IPS DF 4.7 (cell line): ENCODE results near the gene NTPCR.
"Not testable (repeated sequence)": the region's sequence is repeated elsewhere in the genome, so short reads cannot be mapped to it uniquely, and the experiment has no call there.

Experiments
- DNase-seq: peaks from one replicate; pipeline ENCODE4 v3.0.0-alpha.2; 2013; ENCODE audit warnings: low spot score; ENCODE audit errors: extremely low read depth

Gene NTPCR

DNA sequence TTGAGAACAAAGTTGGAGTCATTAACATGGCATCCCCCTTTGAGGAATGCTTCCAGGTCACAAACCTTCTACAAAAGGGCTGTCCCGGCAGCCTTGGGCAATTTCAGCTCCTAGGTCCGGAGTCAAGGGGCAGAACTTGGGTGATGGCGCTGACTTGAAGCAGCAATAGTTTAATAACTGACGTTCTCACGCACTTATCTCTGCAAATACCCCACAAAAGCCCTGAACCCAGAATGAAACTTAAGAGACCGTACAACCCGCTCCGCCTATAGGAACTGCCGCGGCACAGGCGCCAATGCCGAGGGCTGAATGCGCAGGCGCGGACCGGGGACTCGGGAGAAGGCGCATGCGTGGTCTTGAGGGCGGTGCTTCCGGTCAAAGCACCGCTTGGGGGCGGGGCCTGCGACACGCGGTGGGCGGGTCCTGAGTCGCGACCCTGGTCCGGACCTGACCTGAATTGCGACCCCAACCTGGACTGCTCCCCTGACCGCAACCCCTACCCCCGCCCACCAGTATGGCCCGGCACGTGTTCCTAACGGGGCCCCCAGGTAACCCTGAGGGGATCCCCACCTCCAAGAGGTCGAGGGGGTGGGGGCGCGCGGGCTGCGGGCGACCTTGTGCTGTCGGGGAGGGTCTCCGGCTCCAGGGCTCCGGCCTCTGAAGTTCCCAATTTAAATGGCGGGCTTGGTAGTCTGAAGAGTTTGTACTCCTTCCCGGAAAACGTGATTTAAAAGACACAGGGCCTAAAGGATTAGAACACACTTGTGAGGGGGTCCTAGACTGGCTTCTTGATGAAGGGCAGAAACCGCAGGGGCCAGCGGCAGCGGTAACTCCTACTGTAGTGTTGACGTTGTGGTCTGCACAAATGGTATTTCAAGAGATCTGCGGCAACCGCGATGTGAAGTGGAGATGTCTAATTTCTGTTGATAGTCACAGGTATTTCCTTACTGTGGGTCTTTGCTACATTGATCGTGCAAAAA lies at the start of gene NTPCR:
Gene NTPCR (plus strand): TSS at position 415 of the 980 bp plus-strand sequence. CDS start 100 bp downstream, at position 515.
- DNase-seq: peak; percentile 66

- no peak for DNase-seq
These were observed 49.6 kb upstream of the NTPCR start for GRCh38 chr1:232900818-232901217.

- DNase-seq: no peak
These were observed 49.2 kb upstream of the NTPCR start for GRCh38 chr1:232901255-232901654.

DNA sequence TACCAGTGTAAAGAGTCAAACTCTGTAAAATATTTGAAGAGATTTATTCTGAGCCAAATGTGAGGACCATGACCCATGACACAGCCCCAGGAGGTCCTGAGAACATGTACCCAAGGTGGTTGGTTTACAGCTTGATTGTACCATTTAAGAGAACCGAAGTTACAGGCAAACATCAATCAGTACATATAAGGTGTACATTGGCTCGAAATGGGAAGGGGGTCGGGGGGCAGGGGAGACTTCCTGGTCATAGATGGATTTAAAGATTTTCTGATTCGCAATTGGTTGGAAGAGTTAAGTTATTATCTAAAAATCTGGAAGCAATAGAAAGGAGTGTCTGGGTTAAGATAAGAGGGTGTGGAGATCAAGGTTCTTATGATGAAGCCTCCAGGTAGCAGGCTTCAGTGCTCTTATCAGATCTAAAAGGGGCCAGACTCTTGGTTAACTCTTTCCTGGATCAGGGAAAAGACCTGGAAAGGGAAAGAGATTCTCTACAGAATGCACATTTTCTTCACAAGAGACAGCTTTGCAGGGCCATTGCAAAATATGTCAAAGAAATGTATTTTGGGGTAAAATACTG lies 47.5 kb upstream of the NTPCR start:
- DNase-seq: no peak

- DNase-seq: no peak
These were observed 46.3 kb upstream of the NTPCR start for GRCh38 chr1:232904131-232904530.

DNA sequence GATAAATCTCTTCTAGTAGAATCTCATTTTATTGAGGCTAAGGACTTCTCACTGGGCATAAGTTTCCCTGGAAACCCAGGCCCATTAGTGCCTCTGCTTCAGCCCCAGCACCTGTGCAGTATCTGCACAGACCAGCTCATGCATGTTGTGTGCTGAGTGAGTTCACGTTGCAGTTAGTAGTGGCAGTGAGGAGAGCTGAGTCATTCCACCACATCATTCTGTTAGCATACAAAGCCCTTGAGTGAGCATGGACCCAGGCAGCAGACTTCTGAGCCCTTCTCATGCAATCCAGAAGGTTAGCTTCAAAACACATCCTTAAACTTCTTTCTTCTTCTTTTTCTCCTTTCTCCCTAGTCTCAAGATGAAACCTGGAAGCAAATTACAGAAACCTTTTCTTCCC lies 45.8 kb upstream of the NTPCR start:
- no peak for DNase-seq

DNA sequence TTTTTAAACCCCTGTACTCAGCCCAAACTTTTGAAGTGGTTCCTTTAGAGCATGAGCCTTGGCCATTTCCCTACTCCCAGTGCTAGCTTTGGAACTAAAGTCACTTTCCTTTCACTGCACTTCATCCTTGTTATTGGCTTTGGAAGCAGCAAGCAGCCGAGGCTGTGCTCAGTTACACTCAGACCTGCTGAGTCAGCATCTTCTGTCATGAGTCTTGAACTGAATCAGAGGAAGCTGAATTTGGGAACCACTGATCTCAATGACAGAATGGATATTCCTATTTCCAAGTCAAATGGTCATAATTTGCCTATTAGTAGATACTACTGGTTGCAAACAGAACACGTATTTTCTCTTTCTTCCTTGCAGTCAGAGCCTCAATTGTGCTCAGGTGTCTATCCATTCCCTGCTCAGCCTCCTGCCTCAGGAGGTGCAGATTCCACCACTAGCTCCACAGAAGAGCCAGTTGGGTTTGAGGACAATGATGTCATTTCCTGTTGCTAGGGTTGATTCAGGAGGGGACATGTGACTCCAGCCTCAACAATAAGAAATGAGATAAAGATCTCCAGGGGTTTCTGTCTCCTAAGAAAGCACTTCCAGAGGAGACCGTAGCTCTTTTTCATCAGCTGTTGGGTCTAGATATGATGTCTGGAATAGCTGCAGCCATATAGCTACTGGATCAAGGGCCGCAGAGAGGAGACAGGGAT lies 44.9 kb upstream of the NTPCR start:
- no peak for DNase-seq

DNA sequence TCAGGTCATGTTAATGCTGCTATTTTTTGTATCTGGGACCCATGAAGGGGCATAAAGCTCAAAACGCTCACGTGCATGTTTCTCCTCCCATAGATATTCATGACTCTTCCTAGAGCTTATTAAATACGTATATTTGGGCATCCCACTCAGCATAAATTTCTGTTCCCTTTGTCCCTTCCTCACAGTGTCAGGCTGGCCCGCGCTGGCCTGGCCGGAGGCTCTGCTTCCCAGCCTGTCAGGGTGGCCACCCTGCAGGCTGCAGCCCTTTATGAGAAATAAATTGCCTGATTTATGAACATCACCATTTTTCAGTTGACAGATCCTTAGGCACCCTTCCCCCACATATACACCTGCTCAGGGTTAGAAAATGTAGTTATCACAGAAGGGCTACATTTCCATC lies 44.0 kb upstream of the NTPCR start:
- DNase-seq: no peak

DNA sequence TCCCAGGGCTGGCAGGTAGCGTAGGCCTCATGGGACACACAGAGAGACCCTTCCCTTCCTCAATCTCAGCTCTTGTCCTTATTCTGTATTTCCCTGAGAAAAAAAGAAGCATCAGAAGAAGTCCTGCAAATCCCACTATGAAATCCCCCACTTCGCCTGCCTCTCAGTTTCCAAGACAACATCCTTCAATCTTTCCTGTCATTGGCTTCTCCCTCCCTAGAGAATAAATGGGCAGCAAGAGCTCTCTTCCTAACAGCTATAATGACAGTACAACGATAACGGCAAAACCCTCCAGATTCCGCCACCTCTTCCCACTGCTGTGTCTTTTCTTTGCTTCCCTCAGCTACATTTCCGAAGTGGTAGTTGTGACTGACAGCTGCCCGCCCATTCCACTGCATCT lies 41.6 kb upstream of the NTPCR start:
- no peak for DNase-seq

- DNase-seq: no peak
These were observed 40.7 kb upstream of the NTPCR start for GRCh38 chr1:232909752-232910151.

- DNase-seq: no peak
These were observed 39.3 kb upstream of the NTPCR start for GRCh38 chr1:232911027-232911599.

- no peak for DNase-seq
These were observed 37.4 kb upstream of the NTPCR start for GRCh38 chr1:232912845-232913580.

GRCh38 chr1:232914271-232914670 lies 36.1 kb upstream of the NTPCR start:
- not testable (repeated sequence) for DNase-seq

DNA sequence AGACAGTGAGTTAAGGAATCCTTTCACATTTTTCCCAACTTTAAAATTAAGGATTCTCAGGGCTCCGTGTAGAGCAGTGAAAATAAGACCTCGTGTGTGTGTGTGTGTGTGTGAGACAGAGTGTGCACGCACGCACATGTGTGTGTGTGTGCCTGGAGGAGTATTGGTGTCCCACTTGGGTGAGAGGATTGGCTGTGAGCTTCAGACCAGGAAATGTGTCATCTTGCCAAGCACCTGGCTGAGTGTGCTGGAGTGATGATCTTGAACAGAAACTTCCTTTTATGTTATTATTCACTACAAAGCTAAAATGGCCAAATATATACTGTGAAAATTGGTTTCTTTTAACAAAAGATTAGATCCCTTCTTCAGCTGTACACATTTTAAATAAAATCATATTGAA lies 35.2 kb upstream of the NTPCR start:
- no peak for DNase-seq

DNA sequence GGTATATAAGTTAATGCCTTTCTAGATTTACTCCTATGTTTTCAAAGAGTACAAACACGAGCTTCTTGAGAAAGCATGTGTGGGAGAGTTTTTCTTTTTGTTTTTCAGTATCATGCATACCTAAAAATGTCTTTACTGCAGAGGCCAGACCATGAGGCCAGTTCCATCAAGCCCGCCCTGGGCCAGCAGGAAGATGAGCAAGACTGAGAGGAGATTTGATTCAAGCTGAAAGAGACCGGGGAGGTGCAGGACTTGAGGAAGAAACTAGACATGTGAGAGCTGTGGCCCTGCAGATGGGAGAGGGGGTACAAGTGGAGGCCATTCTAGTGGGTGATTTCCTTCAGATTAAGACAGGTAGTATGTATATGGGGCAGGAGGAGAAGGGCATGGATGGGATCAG lies 33.4 kb upstream of the NTPCR start:
- no peak for DNase-seq

GRCh38 chr1:232921381-232921780 lies 29.0 kb upstream of the NTPCR start:
- no peak for DNase-seq

GRCh38 chr1:232922485-232922884 lies 27.9 kb upstream of the NTPCR start:
- no peak for DNase-seq

GRCh38 chr1:232923739-232924386 lies 26.5 kb upstream of the NTPCR start:
- no peak for DNase-seq

- DNase-seq: no peak
These were observed 25.5 kb upstream of the NTPCR start for GRCh38 chr1:232924874-232925273.

DNA sequence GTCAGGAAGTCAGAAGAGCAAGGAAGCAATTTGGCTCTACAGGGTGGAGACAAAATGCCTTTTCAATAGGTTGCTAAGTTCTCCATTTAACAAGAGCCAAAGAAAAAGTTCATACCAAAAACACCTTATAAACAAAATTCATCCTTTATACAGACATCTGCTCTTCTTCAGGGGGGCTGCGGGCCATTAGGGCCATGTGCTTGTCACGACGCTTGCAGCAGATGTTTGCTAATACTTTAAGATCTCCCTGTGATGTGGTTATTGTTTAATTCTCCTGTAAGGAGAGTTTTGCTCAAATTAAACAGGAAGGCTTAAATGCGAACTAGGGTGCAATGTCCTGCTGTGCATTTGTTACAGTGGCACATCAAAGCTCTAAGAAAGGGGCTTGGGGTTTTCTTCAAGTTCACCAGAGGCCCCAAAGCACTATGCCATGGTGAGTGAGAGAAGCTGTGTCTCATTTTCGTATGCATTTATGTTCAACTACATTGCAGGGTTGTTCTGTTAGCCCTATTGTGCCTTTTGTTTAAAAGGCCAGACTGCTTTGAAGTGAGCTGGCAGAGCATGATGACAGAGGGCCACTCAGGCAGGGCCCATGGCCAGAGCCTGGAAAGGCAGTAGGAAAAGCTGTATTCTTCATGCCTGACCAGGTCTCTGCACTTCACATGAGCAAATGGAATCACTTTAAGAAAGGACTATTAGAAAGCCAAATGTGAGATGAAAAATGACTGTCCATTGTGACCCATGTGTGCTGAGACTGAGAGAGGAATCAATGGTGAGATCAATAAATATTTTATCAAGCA lies 24.8 kb upstream of the NTPCR start:
- DNase-seq: no peak
